Measurements from ENCODE around the gene FHDC1.

FHDC1 gene

DNA sequence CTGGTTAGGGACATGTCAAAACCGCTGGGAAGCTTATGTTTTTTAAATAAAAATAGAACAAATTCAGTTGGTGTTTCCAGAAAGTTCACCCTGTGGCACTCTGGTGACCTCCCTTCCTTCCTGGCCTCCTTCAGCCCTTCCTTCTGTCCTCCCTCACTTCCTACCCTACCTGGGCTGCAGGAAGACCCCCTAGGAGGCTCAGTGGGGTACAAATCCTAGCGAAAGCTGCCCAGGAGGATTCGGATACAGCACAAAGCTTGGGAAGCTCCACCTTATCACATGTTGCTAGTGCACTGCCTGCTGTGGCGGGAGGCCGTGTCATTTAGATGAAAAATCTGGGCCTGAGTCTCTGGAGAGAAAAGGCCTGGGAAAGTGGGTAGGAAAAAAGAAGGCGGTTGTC is 60.5 kb downstream of the FHDC1 start:
- Histone ChIP-seq H3K4me1 (ENCODE audit: control insufficient read depth, low read length) (no peaks in the 10 kb centered on the region), H3K4me3 (ENCODE audit: low read length) (no peak overlapping the region), H3K36me3 (ENCODE audit: control insufficient read depth, low read length) (no peaks in the 10 kb centered on the region), H3K27ac (ENCODE audit: low read depth, low read length) (no peak overlapping the region), H3K4me2 (ENCODE audit: low read length) (no peak overlapping the region), H3K27me3 (ENCODE audit: control insufficient read depth, low read length) (0 out of 2 replicates have a peak, but pooled peaks cover 2% of the 10 kb centered on the region), H3K9me3 (ENCODE audit: control insufficient read depth, insufficient read depth, low read length) (no peaks in the 10 kb centered on the region), H4K20me1 (ENCODE audit: control insufficient read depth, insufficient read depth, low read depth, low read length) (no peaks in the 10 kb centered on the region), H3K9me2 (replicated peaks; ENCODE audit: control insufficient read depth, low read length) (no peaks in the 10 kb centered on the region), H3F3A (ENCODE audit: control insufficient read depth, insufficient read depth) (no peaks in the 10 kb centered on the region), H3K79me2 (ENCODE audit: control insufficient read depth, low read length) (no peaks in the 10 kb centered on the region)
- no peak for TF ChIP-seq EZH2phosphoT487 (IDR thresholded peaks at IDR 0.05; ENCODE audit: borderline replicate concordance, low read length)
- TF ChIP-seq, protein P1, sequence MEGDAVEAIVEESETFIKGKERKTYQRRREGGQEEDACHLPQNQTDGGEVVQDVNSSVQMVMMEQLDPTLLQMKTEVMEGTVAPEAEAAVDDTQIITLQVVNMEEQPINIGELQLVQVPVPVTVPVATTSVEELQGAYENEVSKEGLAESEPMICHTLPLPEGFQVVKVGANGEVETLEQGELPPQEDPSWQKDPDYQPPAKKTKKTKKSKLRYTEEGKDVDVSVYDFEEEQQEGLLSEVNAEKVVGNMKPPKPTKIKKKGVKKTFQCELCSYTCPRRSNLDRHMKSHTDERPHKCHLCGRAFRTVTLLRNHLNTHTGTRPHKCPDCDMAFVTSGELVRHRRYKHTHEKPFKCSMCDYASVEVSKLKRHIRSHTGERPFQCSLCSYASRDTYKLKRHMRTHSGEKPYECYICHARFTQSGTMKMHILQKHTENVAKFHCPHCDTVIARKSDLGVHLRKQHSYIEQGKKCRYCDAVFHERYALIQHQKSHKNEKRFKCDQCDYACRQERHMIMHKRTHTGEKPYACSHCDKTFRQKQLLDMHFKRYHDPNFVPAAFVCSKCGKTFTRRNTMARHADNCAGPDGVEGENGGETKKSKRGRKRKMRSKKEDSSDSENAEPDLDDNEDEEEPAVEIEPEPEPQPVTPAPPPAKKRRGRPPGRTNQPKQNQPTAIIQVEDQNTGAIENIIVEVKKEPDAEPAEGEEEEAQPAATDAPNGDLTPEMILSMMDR (IDR thresholded peaks at IDR 0.05; ENCODE audit: low read depth, low read length, poor library complexity, severe bottlenecking) = no peak

DNA sequence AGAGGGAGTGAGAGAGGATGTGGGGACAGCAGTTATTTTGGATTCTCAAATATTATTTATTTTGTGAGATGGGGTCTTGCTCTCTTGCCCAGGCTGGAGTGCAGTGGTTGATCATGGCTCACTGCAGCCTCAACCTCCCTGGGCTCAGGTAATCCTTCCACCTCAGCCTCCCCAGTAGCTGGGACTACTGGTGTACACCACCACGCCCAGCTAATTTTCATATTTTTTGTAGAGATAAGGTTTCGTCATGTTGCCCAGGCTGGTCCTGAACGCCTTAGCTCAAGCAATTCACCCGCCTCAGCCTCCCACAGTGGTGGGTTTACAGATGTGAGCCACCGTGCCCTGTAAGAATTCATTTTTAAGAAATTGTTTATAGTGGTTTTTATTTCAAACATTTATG is 61.2 kb downstream of the FHDC1 start:
- no peak overlapping the region for H3K4me3 ChIP-seq (ENCODE audit: low read length)
- no peak overlapping the region for H3K27ac ChIP-seq (ENCODE audit: low read depth, low read length)
- H3F3A ChIP-seq (ENCODE audit: control insufficient read depth, insufficient read depth) = no peaks in the 10 kb centered on the region
- no peaks in the 10 kb centered on the region for H4K20me1 ChIP-seq (ENCODE audit: control insufficient read depth, insufficient read depth, low read depth, low read length)
- H3K27me3 ChIP-seq (ENCODE audit: control insufficient read depth, low read length) = 0 out of 2 replicates have a peak, but pooled peaks cover 2% of the 10 kb centered on the region
- no peaks in the 10 kb centered on the region for H3K79me2 ChIP-seq (ENCODE audit: control insufficient read depth, low read length)
- no peak overlapping the region for H3K4me2 ChIP-seq (ENCODE audit: low read length)
- TF ChIP-seq, protein P1 (IDR thresholded peaks at IDR 0.05; ENCODE audit: low read depth, low read length, poor library complexity, severe bottlenecking) = no peak
- TF ChIP-seq EZH2phosphoT487 (IDR thresholded peaks at IDR 0.05; ENCODE audit: borderline replicate concordance, low read length) = no peak
- no peaks in the 10 kb centered on the region for H3K4me1 ChIP-seq (ENCODE audit: control insufficient read depth, low read length)
- no peaks in the 10 kb centered on the region for H3K36me3 ChIP-seq (ENCODE audit: control insufficient read depth, low read length)
- H3K9me2 ChIP-seq (replicated peaks; ENCODE audit: control insufficient read depth, low read length) = no peaks in the 10 kb centered on the region
- no peaks in the 10 kb centered on the region for H3K9me3 ChIP-seq (ENCODE audit: control insufficient read depth, insufficient read depth, low read length)

DNA sequence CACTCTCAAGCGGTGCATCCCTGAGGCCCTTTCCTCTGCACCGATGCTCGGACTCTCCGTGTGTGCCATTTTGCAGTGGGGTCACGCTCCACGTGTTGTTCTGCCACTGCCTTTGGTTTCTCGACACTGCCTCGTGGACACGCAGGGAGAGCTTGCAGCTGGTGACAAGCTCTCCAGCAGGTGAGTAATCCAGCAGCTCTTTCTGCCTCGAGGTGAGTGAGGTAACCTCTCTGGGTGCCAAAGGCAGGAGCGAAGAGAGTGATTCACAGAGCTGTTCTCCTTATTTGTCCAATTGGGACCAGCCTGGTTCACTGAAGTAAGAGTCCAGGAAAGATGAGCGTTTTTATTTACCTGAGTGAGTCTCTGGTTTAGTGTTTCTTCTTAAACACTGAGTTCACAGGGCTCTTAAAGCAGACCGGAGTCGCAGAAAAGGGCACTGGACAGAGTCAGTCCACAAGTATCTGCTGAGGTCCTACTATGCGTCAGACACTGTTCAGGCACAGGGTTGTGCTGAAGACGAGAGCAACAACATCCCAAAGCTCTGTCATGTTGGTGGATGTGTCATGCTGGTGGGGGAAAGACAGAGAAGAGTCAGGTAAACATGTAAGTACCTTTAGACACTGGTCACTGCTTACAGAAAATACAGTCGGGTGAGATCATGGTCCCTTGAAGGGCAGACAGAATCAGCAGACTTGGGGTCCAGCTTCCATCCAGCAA is 61.8 kb downstream of the FHDC1 start:
- no peak for TF ChIP-seq EZH2phosphoT487 (IDR thresholded peaks at IDR 0.05; ENCODE audit: borderline replicate concordance, low read length)
- TF ChIP-seq, protein P1 (IDR thresholded peaks at IDR 0.05; ENCODE audit: low read depth, low read length, poor library complexity, severe bottlenecking) = no peak

More for the DNA sequence above, 61.8 kb downstream of the FHDC1 start:
- no peak overlapping the region for H3K27ac ChIP-seq (ENCODE audit: low read depth, low read length)
- no peaks in the 10 kb centered on the region for H3K4me1 ChIP-seq (ENCODE audit: control insufficient read depth, low read length)
- no peak overlapping the region for H3K4me3 ChIP-seq (ENCODE audit: low read length)
- no peaks in the 10 kb centered on the region for H3K9me3 ChIP-seq (ENCODE audit: control insufficient read depth, insufficient read depth, low read length)
- H4K20me1 ChIP-seq (ENCODE audit: control insufficient read depth, insufficient read depth, low read depth, low read length) = no peaks in the 10 kb centered on the region
- H3F3A ChIP-seq (ENCODE audit: control insufficient read depth, insufficient read depth) = no peaks in the 10 kb centered on the region
- H3K79me2 ChIP-seq (ENCODE audit: control insufficient read depth, low read length) = no peaks in the 10 kb centered on the region
- H3K4me2 ChIP-seq (ENCODE audit: low read length) = no peak overlapping the region
- H3K9me2 ChIP-seq (replicated peaks; ENCODE audit: control insufficient read depth, low read length) = no peaks in the 10 kb centered on the region
- no peaks in the 10 kb centered on the region for H3K36me3 ChIP-seq (ENCODE audit: control insufficient read depth, low read length)
- peaks cover 2% of the 10 kb centered on the region; the same call in 1 of the 2 replicates for H3K27me3 ChIP-seq (ENCODE audit: control insufficient read depth, low read length)
